ENCODE measurements around the gene ARIH2. TPM values are rescaled to one million over a fixed set of nuclear protein-coding genes. Genes with fewer than 3 reads are reported as not detected.
"Not testable (repeated sequence)": the region's sequence is repeated elsewhere in the genome, so short reads cannot be mapped to it uniquely, and the experiment has no call there.

The ARIH2 gene
- polyA plus RNA-seq, 3 donors: 68.6 to 98.2 (median 71.4) TPM

DNA sequence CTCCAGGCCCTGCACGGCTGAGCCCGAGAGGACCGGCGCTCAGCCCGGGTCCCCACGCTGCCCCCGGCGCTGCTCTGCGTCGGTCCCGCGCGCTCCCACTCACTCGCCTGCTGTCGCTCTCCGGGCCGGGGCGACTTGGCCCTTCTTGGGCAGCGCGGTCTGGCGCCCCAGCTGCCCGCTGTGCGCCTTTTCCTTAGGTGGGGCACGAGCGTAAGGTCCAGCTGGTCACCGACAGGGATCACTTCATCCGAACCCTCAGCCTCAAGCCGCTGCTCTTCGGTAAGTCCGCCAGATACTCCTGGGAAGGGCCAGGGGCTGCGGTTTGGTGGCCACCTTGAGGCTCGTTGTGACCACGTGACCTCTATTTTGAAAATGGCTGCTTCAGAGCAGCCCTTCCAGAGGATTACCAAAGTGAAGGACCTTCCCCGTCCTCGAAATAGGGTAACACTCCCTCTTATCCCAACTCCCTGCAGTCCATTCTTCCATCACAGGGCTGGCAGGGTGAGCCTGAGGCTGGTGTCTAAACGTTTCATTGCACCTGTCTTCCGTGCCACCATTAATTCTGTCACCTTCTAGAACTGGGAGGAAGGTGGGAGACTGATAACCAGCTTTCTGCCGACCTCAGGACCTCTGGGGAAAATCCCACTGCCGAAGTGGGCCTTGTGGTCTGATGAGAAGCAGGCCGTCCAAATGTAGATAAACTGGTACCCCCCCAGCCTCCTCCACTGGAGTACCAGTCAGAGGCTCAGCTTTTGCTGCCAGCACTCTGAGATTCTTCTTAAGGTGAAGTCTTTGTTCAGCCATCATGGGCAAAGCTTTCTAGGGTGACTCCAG lies 72.2 kb downstream of the ARIH2 start:
- DNase-seq (ENCODE audit: extremely low read depth in 1 of 11, low read depth in 9 of 11, low spot score in 4 of 11): peak in 2 of 11 donors; percentile 15 to 25

DNA sequence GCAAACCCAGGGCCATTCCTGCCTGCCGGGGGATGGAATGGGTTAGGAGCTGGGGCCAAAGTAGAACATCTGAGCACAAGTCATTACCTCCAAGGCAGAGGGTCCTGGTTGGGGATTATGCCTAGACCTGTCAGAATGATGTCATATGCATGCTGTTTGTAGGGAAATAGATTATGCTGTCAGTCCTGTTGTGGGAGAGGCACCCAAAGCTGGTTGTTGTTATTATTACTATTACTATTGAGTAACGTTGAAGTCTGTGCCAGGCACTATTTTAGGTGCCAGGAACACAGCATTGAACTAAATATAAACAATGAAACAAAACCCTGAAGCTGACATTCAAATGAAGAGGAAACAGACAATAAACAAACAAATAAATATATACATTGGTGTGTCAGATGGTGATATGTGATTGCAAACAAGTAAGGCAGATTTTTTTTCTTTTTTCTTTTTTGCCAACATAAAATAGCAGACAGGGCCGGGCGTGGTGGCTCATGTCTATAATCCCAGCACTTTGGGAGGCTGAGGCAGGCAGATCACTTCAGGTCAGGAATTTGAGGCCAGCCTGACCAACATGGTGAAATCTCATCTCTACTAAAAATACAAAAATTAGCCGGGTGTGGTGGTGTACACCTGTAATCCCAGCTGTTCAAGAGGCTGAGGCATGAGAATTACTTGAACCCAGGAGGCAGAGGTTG lies 73.4 kb downstream of the ARIH2 start:
- DNase-seq (ENCODE audit: extremely low read depth in 1 of 11, low read depth in 9 of 11, low spot score in 4 of 11): no peak

DNA sequence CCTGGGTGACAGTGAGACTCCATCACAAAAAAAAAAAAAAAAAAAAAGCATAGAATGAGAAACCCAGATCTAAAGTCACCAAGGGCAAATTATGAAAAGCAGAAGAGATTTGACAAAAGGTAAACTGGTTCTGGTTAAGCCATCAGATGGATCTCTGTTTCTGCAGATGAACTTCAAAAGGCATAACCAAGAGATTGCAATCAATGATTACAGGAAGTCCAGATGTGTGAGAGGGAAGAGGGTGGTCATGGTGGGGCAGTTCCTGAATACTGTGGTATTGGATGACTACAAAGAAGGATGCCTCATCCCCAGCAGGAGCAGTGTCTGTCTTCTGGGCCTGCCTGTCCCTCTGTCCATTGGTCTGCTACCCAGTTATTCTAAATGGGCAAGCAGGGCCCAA lies 75.2 kb downstream of the ARIH2 start:
- DNase-seq (ENCODE audit: extremely low read depth in 1 of 11, low read depth in 9 of 11, low spot score in 4 of 11): no peak

- DNase-seq (ENCODE audit: extremely low read depth in 1 of 11, low read depth in 9 of 11, low spot score in 4 of 11): no peak
Measured at GRCh38 chr3:48996640-48997039, 78.0 kb downstream of the ARIH2 start.

GRCh38 chr3:48997102-48997635 lies 78.5 kb downstream of the ARIH2 start:
- DNase-seq (ENCODE audit: extremely low read depth in 1 of 11, low read depth in 9 of 11, low spot score in 4 of 11): no peak

GRCh38 chr3:48997714-48998637 lies 79.3 kb downstream of the ARIH2 start:
- DNase-seq (ENCODE audit: extremely low read depth in 1 of 11, low read depth in 9 of 11, low spot score in 4 of 11): no peak

- DNase-seq (ENCODE audit: extremely low read depth in 1 of 11, low read depth in 9 of 11, low spot score in 4 of 11): no peak
Measured at GRCh38 chr3:48999085-48999858, 80.6 kb downstream of the ARIH2 start.

DNA sequence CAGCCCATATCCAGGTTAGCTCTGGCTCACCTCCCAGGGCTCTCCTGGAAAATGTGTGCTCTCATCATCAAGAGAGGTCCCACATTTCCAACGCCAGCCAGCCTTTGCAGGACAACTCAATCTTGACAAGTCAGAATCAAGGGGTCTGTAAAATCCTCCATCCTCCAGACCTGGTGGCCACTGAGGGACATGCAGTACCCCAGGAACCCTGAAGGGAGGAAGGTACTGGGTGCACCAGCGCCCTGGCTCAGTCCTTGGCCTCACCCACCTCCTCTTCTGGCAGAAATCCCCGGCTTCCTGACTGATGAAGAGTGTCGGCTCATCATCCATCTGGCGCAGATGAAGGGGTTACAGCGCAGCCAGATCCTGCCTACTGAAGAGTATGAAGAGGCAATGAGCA lies 82.5 kb downstream of the ARIH2 start:
- no peak for DNase-seq (ENCODE audit: extremely low read depth in 1 of 11, low read depth in 9 of 11, low spot score in 4 of 11)

DNA sequence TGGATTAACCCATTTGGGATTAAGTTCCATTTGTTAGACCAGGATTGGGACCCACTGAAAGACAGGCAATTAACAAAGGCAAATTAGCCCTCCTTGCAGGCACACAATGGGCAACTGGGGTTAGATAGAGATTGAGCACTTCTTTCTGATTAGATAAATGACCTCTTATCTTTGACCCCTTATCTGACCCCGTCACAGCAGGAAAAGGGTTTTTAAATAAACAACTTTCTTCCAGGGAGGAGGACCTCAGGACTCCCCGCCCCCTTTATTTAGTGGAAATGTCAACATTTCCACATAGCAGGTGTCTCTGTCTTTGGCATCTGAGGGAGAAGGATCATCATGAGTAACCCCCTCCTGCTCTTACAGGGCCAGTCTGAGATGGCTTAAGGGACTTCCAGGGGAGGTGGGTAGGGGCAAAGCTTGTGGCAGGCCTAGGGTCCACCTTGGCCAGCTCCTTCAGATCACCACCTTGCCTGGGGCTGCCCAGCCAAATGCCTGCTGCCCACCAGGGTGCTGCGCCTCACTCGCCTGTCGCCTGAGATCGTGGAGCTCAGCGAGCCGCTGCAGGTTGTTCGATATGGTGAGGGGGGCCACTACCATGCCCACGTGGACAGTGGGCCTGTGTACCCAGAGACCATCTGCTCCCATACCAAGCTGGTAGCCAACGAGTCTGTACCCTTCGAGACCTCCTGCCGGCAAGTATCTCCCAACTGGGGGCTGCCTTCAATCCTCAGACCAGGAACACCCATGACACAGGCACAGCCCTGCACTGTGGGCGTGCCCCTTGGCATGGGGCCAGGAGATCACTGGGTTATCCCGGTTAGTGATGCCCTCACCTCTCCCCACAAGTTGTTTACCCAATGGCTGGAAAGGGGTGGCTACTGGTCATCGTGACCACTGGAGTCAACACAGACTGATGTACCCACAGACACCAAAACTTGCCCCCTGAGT lies 86.0 kb downstream of the ARIH2 start:
- no peak for DNase-seq (ENCODE audit: extremely low read depth in 1 of 11, low read depth in 9 of 11, low spot score in 4 of 11)

DNA sequence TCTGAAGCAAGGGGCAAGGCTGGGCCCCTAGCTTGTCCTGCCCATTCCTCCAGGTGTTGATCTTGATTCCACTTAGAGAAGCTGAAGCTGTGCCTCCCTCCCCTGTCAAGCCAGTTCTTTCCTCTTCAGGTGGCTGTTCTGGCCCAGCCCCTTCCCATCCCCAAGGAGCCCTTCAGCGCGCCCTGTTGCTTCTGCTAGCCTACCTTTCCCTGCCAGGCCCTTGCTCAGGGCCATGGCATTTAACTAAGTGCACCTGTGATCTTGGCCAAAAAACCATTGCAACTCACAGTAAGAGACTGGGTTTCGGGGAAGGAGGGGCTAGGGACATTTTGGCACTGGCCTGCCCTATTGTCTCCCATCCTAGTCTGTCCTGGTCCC lies 86.7 kb downstream of the ARIH2 start:
- DNase-seq (ENCODE audit: extremely low read depth in 1 of 11, low read depth in 9 of 11, low spot score in 4 of 11): no peak

DNA sequence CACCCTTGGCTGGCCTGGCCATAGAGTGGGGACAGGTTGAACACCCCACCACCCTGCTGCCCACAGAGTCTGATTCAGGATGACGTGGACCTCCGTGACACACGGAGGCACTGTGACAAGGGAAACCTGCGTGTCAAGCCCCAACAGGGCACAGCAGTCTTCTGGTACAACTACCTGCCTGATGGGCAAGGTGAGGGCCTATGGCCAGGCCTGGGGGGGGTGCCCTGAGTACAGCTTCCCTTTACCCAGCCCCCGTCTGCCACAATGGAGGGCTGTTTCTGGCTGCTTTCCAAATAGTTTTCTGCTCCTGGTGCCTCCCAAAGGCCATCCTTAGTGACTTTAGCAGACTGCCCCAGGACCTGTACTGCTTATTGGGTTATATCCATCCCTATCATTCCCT lies 87.4 kb downstream of the ARIH2 start:
- DNase-seq (ENCODE audit: extremely low read depth in 1 of 11, low read depth in 9 of 11, low spot score in 4 of 11): no peak

GRCh38 chr3:49006408-49007067 lies 87.9 kb downstream of the ARIH2 start:
- peak in 1 of 11 donors; percentile 15 for DNase-seq (ENCODE audit: extremely low read depth in 1 of 11, low read depth in 9 of 11, low spot score in 4 of 11)

DNA sequence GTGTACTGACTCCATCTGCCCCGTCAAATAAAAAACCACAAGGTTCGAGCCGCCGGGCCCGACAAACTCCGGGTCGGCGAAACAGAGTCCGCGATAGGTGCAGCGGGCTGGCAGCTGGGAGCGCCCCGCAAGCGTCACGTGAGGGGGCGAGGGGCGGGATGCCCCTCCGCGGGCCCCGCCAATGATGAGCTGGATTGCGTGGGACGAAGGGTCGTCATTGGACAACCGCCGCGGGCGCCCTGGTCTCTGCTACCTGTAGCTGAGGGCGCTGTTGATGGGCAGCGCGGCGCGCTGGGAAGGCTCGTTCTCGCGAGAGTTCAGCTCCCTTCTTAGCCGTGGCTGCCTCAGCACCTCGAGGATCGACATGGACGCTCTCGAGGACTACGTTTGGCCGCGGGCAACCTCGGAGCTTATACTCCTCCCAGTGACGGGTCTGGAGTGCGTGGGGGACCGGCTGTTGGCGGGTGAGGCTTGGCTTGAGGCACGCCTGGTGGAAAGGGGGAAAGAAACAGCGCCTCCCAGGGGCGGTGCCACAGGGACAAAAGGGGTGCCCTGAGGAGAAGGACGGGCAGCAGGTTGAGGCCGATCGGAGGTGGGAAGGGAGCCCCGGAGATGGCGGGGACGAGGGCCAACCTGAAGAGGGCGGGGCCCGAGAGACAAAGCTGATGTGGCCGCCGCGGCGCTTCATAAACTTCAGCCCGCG lies 88.6 kb downstream of the ARIH2 start, which contains the start of gene WDR6:
Gene WDR6, plus strand, starts transcription at position 324 of the 703 bp plus-strand sequence. Its CDS starts 41 bp downstream, at position 365.
- peak; percentile 84 to 96 (median 94) for DNase-seq (ENCODE audit: extremely low read depth in 1 of 11, low read depth in 9 of 11, low spot score in 4 of 11)

- peak in 4 of 11 donors; percentile 59 to 83 (median 74) for DNase-seq (ENCODE audit: extremely low read depth in 1 of 11, low read depth in 9 of 11, low spot score in 4 of 11)
Measured at GRCh38 chr3:49007771-49008528, 89.3 kb downstream of the ARIH2 start.

DNA sequence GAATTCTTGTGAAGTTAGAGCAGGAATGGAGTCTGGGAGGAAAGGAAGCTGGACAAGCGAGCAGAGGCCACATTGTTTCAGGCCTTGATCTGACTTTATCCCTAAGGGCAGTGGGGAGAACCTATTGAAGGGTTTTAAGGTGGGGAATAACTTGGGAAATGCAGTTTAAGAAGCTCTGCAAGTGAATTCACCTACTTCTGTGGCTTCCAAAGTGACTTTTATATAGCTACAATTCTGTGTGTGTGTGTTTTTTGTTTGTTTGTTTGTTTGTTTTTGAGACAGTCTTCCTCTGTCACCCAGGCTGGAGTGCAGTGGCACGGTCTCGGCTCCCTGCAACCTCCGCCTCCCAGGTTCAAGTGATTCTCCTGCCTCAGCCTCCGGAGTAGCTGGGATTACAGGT lies 90.0 kb downstream of the ARIH2 start:
- DNase-seq (ENCODE audit: extremely low read depth in 1 of 11, low read depth in 9 of 11, low spot score in 4 of 11): not testable (repeated sequence)
